ENCODE results near the gene UBE2S. TPM values are rescaled to one million over a fixed set of nuclear protein-coding genes. Genes with fewer than 3 reads are reported as not detected.
A peak's percentile ranks its signal among the peaks of the same experiment; 100 is the strongest.

Gene UBE2S
- total and polyA plus RNA-seq, 5 experiments from 2014 or later, result 18.1 to 25.8 (median 20.2) TPM

DNA sequence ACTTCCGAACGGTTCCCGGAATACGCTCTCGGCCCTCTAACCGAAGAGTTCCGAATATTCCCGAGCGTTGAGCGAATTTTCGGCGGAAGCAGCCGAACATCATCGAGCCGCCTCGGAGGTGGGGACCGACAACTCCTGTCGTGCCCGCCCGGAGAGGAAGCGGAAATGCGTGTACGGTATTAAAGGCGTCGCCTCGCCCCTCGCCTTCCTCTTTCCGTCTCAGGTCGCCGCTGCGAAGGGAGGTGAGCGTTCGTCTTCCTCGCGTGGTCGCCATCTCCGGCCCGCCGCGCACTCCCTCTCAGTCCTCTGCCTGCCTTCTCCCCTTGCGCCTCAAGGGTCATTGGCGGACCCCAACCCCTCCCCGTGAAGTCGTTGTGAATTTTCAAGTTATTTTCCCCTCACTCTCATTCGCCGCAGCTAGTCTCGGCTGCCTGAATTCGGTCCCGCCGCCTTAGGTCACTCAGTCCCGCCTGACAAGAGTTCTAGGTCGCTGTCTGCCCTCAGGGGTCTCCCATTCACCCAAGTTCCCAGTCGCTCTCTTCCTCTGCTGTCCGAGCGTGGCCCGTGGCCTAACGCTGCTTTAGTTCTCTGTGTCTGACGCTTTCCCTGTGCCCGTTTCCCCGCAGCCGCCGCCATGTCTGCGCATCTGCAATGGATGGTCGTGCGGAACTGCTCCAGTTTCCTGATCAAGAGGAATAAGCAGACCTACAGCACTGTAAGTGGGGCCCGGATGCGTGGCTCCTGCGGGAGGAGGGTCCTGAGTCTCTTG lies 21.7 kb downstream of the UBE2S start, which contains the start of gene RPL28:
Gene RPL28 (plus strand): TSS at position 209 of the 769 bp plus-strand sequence. CDS start 426 bp downstream, at position 635.
- DNase-seq (peak; percentile 63 to 100 (median 99)), ATAC-seq (peak; percentile 73 to 81)
- Mint-ChIP-seq H3K36me3 (peaks cover 9 to 50% (median 21%) of the 10 kb centered on the region in 3 donors), H3K27me3 (no peaks in the 10 kb centered on the region), H3K4me1 (peaks cover 36 to 79% (median 75%) of the 10 kb centered on the region in 4 donors), H3K4me3 (peak within 1 kb of the TSS; percentile 99 to 100 (median 100)), H3K9me3 (peaks cover 0 to 2% (median 0%) of the 10 kb centered on the region in 9 donors), H3K27ac (peak within 1 kb of the TSS; percentile 98 to 100 (median 99))
- POLR2A ChIA-PET, result interaction anchor here (0.5 to 12.9 kb wide), 8 partner anchors 13 to 131 kb away, joined by 3 to 181 read pairs (median 22); partner anchors contain the start of genes KMT5C, PPP6R1 and UBE2S

DNA sequence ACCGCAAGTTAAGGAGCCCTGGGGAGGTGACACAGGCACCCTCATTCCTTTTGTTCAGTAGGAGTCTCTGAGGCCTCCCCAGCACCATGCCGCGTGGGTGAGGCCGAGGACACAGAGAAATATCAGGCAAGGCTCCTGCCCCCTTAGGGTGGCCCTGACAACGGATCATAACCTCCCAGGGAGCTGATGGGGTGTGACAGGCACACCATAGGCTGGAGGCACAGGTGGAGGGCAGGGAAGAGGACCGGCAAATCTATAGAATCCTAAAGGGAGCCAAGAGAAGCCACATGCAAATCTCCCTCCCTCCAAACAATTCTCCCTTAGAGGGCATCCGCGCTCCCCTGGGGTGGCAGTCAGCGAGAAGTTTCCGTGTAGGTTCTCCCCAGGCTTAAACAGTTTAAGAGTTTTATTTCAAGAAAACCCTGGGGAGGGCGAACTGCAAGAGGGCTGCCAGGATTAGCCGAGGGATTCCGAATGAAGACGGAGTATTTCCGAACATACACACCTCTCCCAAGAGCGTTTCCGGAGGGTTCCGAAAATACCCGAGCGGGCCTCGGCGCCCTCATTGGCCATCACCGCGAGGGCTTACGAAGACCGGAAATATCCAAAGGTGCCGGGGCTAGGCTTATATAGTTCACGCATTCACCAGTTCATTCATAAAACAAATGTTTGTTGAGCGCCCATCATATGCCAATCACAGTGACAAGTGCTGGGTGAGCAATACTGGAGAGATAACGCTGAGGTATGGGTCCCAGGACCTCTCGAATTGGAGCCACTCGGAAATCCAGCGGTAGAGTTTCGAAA lies 22.5 kb downstream of the UBE2S start:
- DNase-seq, result peak; percentile 89 to 100 (median 96)
- peak overlapping the region; percentile 99 to 100 (median 100) for H3K4me3 Mint-ChIP-seq
- H3K4me1 Mint-ChIP-seq, result peaks cover 33 to 73% (median 67%) of the 10 kb centered on the region in 4 donors
- peaks cover 0 to 2% (median 0%) of the 10 kb centered on the region in 9 donors for H3K9me3 Mint-ChIP-seq
- peak overlapping the region; percentile 98 to 100 (median 99) for H3K27ac Mint-ChIP-seq
- H3K36me3 Mint-ChIP-seq, result peaks cover 9 to 45% (median 21%) of the 10 kb centered on the region in 3 donors
- H3K27me3 Mint-ChIP-seq, result no peaks in the 10 kb centered on the region
- ATAC-seq, result peak; percentile 77
- POLR2A ChIA-PET, result interaction anchor here (0.5 to 12.9 kb wide), 21 partner anchors 11 to 269 kb away, joined by 3 to 181 read pairs (median 5); partner anchors contain the start of genes CCDC106, GARIN5B, HSPBP1 and ISOC2

DNA sequence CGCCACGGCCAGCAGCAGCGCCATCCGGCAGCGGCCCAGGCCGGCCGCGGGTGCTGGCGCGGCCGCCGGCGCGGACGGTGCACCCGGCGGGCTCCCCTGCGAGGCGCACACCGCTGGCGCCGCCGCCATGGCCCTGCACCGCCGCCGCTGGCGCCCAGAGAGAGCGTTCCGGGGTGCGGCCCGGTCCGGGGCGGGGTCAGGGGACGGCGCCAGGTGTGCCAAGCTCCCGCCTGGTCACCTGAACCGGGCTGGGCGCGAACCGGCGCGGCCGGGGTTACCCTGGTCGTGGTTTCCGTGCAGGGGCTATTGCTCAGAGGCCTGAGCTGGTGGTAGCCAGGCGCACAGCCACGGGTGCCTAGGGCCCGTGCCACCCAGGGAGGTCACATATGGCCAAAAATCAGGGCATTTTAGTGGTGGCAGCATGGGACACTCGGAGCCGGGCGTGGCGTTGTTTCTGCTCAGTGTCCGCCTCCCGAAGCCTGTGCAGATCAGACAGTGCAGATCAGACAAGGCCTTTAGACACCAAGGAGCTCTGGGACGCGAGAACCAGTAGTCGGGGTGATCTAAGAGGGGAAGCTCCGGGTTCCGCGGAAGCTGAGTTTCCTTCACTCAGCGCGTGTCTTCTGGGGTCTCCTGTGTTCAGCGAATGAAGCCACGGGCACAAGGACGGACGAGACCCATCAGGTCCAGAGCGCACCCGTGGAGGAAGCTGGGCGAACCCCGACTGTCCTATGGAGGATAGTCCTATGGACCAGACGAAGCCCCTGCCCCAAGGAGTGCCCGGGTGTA lies 23.3 kb downstream of the UBE2S start, which contains the start of gene TMEM238:
Gene TMEM238 (minus strand): TSS at position 162 of the 789 bp plus-strand sequence. CDS start 33 bp downstream, at position 129.
- peaks cover 27 to 65% (median 59%) of the 10 kb centered on the region in 4 donors for H3K4me1 Mint-ChIP-seq
- DNase-seq, result peak in 7 of 10 donors; percentile 37 to 68 (median 46)
- POLR2A ChIA-PET, result interaction anchor here (0.5 to 12.9 kb wide), 23 partner anchors 9 to 270 kb away, joined by 3 to 181 read pairs (median 5); partner anchors contain the start of genes CCDC106, GARIN5B, HSPBP1 and ISOC2
- no peaks in the 10 kb centered on the region for H3K27me3 Mint-ChIP-seq
- H3K36me3 Mint-ChIP-seq, result peaks cover 9 to 37% (median 17%) of the 10 kb centered on the region in 3 donors
- peak in 1 of 2 donors; percentile 14 for ATAC-seq
- H3K9me3 Mint-ChIP-seq, result peaks cover 0 to 2% (median 0%) of the 10 kb centered on the region in 9 donors
- H3K4me3 Mint-ChIP-seq, result peak within 1 kb of the TSS; percentile 99 to 100 (median 100)
- H3K27ac Mint-ChIP-seq, result peak within 1 kb of the TSS; percentile 98 to 100 (median 99)

DNA sequence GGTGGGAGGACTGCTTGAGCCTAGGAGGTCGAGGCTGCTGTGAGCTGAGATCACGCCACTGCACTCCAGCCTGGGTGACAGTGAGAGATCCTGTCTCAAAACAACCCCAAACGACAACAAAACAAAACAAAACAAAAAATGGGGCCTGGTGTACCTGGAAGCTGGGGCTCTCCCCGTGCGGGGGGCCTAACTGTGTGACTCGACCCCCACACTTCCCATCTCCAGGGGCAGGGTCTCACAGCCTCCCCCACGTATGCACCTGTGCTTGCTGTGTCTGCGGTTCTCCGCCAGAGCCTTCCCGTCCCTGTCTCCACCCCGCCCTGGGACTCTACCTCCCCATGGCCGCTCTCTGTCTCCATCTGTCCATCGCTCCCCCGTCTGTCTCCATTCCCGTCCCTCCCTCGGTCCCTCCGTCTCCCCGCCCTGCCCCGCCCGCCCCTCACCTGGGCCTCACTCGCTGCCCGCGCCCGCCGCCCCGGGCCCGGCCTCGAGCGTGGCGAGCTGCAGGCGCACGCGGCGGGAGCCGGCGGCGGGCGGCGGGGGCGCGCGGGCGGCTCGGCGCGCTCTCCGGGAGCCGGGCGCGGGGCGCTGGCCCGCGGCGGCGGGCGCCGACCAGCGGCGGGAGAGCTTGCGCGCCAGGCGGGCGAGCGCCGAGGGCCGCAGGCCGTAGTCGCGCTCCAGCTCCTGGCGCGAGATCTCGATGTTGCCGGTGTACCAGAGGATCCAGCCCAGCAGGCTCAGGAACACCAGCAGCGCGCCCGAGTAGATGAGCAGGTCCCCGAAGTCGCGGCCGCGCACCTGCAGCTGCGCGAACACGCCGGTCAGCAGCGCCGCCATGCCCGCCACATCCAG lies 24.1 kb downstream of the UBE2S start:
- Mint-ChIP-seq H3K4me1 (peaks cover 23 to 57% (median 51%) of the 10 kb centered on the region in 4 donors), H3K27ac (peak overlapping the region; percentile 48 to 92 (median 85)), H3K27me3 (no peaks in the 10 kb centered on the region), H3K4me3 (peak overlapping the region; percentile 78 to 99 (median 84)), H3K9me3 (peaks cover 0 to 2% (median 0%) of the 10 kb centered on the region in 9 donors), H3K36me3 (peaks cover 9 to 29% (median 15%) of the 10 kb centered on the region in 3 donors)
- POLR2A ChIA-PET, result interaction anchor here (0.6 to 12.9 kb wide), 18 partner anchors 8 to 271 kb away, joined by 3 to 181 read pairs (median 7); partner anchors contain the start of genes CCDC106, GARIN5B, HSPBP1 and KMT5C
- ATAC-seq (peak in 1 of 2 donors; percentile 7), DNase-seq (peak in 7 of 10 donors; percentile 37 to 69 (median 44))

DNA sequence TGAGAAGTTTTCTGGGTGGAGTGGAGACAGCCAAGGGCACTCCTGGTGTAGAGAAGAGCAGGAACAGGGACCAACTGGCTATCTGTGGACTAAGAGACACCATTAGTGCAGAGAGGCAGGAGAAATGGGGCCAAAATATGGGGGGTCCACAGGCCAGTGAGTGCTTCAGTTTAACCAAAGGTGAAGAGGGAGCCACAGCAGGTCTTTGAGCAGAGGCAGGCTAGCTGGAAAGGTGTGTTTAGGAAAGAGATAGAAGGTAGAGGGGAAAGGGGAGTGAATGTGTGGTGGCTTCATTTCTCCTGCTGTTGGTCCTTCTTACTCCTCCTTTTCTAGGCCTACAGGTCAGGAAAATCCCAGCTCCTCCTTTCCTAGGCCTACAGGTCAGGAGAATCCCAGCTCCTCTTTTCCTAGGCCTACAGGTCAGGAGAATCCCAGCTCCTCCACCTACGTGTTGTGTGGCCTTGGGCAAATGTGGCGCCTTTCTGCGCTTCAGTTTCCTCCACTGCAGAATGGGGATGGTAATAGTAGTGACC lies 25.0 kb downstream of the UBE2S start:
- Mint-ChIP-seq H3K9me3 (peaks cover 0 to 2% (median 0%) of the 10 kb centered on the region in 9 donors), H3K36me3 (peaks cover 9 to 20% (median 10%) of the 10 kb centered on the region in 3 donors), H3K27ac (peak overlapping the region in 7 of 10 donors; percentile 11 to 91 (median 75)), H3K4me3 (peak overlapping the region; percentile 78 to 99 (median 84)), H3K27me3 (no peaks in the 10 kb centered on the region), H3K4me1 (peaks cover 23 to 47% (median 43%) of the 10 kb centered on the region in 4 donors)
- POLR2A ChIA-PET, result interaction anchor here (1.3 to 12.9 kb wide), 7 partner anchors 11 to 239 kb away, joined by 3 to 181 read pairs (median 21); partner anchors contain the start of genes KMT5C and UBE2S
- DNase-seq (peak in 1 of 10 donors; percentile 13), ATAC-seq (no peak)

DNA sequence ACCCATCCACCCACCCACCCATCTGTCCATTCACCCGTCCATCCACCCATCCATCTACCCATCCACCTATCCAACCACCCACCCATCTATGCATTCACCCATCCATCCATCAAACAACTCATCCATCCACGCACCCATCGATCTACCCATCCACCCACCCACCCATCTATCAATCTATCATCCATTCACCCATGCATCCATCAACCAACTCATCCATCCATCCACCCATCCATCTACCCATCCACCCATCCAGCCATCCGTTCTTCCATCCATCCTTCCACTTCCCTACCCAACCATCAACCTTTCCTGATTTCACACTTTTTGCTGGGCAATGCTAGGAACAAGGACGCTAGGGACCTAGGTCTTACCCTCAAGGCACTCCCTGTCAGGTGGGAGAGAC lies 25.6 kb downstream of the UBE2S start:
- POLR2A ChIA-PET, result no interaction called here
- H3K27ac Mint-ChIP-seq, result peak overlapping the region in 2 of 10 donors; percentile 11 to 79

DNA sequence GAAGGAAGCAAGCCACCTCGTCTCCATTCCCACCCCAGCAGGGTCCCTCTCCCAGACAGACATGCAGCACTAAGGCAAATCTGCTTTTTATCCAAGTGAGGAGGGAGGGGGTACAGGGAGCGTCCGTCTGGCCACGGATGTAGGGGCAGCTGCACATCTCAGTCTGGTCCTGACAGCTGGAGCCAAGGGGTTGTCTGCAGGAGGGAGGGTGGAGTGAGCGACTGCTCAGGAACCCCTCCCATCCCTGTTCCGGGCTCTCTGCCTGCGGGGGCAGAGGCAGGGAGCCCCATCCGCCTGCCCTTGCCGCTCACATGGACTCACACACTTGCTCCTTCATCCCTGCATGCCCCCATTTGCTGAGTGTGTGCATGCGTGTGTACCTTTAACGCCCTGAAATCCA lies 28.4 kb downstream of the UBE2S start:
- Mint-ChIP-seq H3K27me3 (peaks cover 0 to 16% (median 0%) of the 10 kb centered on the region in 5 donors), H3K27ac (peak overlapping the region in 1 of 10 donors; percentile 72), H3K4me1 (peaks cover 14 to 20% (median 15%) of the 10 kb centered on the region in 4 donors), H3K36me3 (peaks cover 0 to 2% (median 0%) of the 10 kb centered on the region in 3 donors), H3K9me3 (no peaks in the 10 kb centered on the region), H3K4me3 (no peak overlapping the region)
- ATAC-seq (no peak), DNase-seq (peak in 1 of 10 donors; percentile 23)
- POLR2A ChIA-PET, result interaction anchor here (0.5 to 1.0 kb wide), 2 partner anchors 40 to 103 kb away, joined by 3 read pairs; no protein-coding TSS in a partner anchor

More for the DNA sequence above, 25.6 kb downstream of the UBE2S start:
- no peak for DNase-seq
- Mint-ChIP-seq H3K27me3 (no peaks in the 10 kb centered on the region), H3K9me3 (peaks cover 0 to 2% (median 0%) of the 10 kb centered on the region in 9 donors), H3K4me3 (peak overlapping the region in 8 of 10 donors; percentile 12 to 99 (median 82)), H3K4me1 (peaks cover 21 to 42% (median 38%) of the 10 kb centered on the region in 4 donors), H3K36me3 (peaks cover 6 to 15% (median 9%) of the 10 kb centered on the region in 3 donors)
- no peak for ATAC-seq

DNA sequence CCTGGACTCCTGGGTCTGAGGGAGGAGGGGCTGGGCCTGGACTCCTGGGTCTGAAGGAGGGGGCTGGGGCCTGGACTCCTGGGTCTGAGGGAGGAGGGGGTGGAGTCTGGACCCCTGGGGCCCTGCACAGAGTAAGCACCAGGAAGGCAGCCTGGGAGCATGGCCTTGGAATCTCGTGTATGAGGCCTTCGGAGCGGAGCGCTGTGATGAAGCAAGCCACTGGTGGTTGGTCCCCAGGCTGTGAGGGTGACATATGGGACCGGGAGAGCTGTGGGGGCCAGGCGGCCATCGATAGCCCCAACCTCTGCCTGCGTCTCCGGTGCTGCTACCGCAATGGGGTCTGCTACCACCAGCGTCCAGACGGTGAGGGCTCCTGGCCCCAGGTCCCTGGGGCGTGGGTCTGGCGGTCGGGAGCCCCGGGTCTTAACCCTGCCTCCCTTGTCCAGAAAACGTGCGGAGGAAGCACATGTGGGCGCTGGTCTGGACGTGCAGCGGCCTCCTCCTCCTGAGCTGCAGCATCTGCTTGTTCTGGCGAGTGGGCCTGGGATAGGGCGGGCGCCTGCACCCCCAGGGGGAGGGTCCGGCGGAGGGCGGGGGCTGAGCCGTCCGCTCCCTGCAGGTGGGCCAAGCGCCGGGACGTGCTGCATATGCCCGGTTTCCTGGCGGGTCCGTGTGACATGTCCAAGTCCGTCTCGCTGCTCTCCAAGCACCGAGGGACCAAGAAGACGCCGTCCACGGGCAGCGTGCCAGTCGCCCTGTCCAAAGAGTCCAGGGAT lies 30.0 kb downstream of the UBE2S start:
- no peak for ATAC-seq
- Mint-ChIP-seq H3K36me3 (peaks cover 0 to 2% (median 0%) of the 10 kb centered on the region in 3 donors), H3K4me3 (no peak overlapping the region), H3K27ac (no peak overlapping the region), H3K27me3 (peaks cover 4 to 26% (median 6%) of the 10 kb centered on the region in 5 donors), H3K4me1 (peaks cover 10 to 19% (median 14%) of the 10 kb centered on the region in 4 donors), H3K9me3 (no peaks in the 10 kb centered on the region)
- no peak for DNase-seq
- POLR2A ChIA-PET, result no interaction called here

DNA sequence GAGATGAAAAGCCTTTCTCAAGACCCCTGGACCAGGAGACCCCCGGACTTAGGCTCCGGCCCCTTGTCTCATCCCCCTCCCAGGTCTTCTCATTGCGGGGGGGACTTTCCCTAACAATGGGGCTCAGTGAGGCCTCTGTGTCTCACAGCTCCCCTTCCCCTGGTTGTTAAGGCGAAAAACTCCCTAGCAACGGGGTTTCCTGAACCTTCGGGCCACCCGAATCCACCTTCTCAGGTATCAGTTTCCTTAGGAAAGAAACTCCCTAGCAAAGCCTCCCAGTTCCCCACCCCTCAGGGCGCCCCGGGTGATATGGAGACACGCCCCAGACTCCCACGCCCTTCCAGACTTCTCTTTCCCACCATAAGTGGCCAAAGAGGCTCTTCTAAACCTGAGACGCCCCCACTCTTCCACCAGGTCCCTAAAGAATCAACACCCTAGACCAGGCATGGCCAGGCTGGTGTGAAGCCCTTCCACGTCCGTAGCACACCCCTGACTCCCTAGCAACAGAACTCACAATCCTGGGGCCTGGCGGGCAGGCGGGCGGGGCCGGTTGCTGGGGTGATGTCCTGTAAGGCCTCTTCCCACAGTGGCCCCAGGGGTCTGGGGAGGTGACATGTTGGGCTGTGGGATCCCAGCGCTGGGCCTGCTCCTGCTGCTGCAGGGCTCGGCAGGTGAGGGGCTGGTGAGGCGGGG lies 31.2 kb downstream of the UBE2S start, which contains the start of gene TMEM190:
Gene TMEM190 (plus strand): TSS at position 586 of the 693 bp plus-strand sequence. CDS start 28 bp downstream, at position 614.
- peaks cover 9 to 37% (median 15%) of the 10 kb centered on the region in 5 donors for H3K27me3 Mint-ChIP-seq
- H3K4me1 Mint-ChIP-seq, result peaks cover under 1 to 14% (median 7%) of the 10 kb centered on the region in 4 donors
- ATAC-seq (no peak), DNase-seq (peak in 1 of 10 donors; percentile 55)
- H3K36me3 Mint-ChIP-seq, result peaks cover 0 to 2% (median 0%) of the 10 kb centered on the region in 3 donors
- POLR2A ChIA-PET, result interaction anchor here (1.4 kb wide), 1 partner anchor 8 kb away, joined by 7 read pairs; the partner anchor contains the start of gene TMEM238
- H3K27ac Mint-ChIP-seq, result peak within 1 kb of the TSS in 2 of 10 donors; percentile 29 to 70
- H3K9me3 Mint-ChIP-seq, result no peaks in the 10 kb centered on the region
- no peak within 1 kb of the TSS for H3K4me3 Mint-ChIP-seq
